ENCODE results near the gene GUCY1A2.

The GUCY1A2 gene

DNA sequence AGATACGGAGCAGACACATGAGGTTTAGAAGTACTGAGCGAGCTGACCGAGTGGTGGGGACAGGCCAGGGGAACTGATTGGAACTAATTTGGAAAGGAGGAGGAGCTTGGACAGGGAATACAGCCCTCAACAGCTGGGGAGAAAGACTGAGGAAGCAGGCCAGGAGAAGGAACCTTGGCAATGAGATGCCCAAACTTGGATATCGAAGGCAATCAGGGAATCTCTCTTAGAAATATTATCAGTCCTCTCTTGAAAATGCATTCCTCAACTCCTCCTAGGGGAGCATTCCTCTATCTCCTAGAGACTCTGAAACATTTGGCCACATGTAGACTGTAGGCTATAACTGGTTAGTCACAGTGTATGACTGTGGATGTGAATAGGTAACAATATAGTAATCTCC, 284.6 kb downstream of the GUCY1A2 start:
- DNase-seq (ENCODE audit: low spot score) = no peak

DNA sequence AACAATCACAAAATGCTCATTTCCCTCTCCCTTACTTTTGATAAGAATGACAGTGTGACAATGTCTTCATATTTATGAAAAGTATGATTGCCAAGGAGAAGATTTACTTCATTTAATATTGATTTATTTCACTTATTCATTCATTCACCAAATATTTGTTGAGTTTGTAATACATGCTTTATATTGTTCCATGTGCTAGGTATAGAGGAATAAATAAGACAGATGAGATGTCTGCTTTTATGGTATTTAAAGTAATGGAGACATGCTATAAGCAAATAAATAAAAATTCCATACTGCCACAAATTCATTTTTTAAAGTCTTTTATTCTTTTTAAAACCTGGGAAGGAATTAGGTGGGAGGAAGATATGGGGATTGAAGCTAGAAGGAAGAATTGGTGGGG, 289.4 kb downstream of the GUCY1A2 start:
- no peak for DNase-seq (ENCODE audit: low spot score)

GRCh38 chr11:106728379-106728778, 289.9 kb downstream of the GUCY1A2 start:
- DNase-seq (ENCODE audit: low spot score) = no peak

- DNase-seq (ENCODE audit: low spot score) = no peak
These were observed 291.0 kb downstream of the GUCY1A2 start for GRCh38 chr11:106727256-106727655.

GRCh38 chr11:106724293-106724892, 293.9 kb downstream of the GUCY1A2 start:
- DNase-seq (ENCODE audit: low spot score) = no peak

DNA sequence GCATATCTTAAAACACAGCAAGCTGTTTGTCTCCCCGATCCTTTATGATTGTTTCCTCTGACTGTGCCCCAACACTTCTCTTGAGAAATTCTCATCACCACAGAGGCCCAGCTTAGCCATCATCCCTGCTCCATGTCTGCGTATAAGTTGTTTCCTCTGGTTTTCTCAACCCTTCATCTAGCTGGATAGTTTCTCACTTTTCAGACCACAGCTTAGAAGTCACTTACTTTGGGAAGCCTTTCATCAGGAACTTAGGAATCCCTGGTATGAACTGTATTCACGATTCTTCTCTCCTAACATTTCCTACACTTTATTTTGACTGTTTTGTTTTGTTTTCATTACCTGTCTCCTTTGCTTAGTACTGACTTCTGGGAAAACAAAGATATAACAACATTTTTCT, 295.2 kb downstream of the GUCY1A2 start:
- no peak for DNase-seq (ENCODE audit: low spot score)

DNA sequence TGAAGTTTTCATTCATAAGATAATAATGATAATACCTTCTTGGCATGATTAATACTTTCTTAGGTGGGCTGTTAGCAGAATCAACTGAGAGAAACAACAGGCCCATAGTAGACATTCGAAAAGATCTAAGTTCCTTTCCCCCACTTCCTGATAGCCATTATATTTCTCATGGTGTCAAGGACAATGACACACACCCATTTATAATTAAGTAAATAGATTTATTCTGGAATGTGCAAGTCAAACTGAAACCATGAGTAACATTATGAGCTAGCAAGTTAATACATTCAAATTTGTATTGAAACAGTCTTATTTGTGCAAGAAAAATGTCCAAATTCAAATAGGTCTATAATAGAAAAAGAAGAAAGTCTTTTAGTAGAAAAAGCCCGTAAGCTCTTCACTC, 301.1 kb downstream of the GUCY1A2 start:
- no peak for DNase-seq (ENCODE audit: low spot score)

DNA sequence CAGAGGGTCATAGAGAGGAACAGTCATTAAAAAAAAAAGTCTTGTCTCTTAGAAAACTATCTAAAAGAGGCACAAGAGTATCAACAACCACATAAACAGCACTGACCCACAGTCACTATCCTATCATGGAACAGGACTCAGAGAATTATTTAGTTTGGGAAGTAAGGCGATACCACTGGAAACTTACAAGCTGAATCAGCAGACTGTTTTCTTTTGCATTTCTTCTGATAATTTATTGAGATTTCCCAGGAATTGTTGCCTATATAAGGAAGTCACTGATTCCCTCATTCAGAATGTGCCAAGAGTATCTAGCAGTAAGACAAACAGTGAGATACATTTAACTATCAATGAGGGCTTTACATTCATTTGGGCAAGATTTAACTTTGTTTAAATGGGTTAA, 304.1 kb downstream of the GUCY1A2 start:
- no peak for DNase-seq (ENCODE audit: low spot score)

DNA sequence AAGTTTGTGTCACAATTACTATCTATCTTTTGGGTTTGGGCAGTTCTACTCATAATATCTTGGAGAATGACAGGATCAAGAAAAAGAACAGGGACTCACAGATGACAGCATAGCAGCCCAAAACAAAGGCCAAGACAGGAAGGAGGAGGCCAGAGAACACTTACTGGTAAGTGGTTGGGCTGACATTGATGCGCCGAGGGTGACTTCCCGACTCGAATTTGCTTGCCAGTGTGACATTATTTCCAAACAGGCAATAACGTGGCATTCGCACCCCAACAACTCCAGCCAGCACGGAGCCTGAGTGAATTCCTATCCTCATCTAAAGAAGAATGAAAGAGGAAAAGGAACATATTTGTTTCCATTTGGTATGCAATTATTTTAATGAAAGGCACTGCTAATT, 309.9 kb downstream of the GUCY1A2 start:
- DNase-seq (ENCODE audit: low spot score) = no peak

DNA sequence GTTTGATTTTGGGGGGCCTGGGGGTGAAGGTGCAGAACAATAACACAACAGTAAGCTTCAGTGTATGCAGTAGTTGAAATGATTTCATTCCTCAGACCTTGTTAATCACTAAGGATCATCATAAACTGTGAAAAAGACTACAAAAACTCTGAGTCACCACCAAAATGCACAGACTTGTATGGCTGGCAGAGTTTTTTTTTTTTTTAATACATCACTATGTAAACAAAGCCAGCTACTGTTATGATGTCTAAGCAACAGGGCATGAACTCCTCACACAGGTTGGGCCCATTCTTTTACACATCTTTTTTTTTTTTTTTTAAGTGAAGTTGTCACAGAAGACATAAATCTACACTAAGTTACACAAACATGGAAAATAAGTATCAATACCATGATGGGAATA, 311.9 kb downstream of the GUCY1A2 start:
- DNase-seq (ENCODE audit: low spot score) = no peak

- DNase-seq (ENCODE audit: low spot score) = no peak
These were observed 315.5 kb downstream of the GUCY1A2 start for GRCh38 chr11:106702805-106703204.

GRCh38 chr11:106697058-106697457, 321.2 kb downstream of the GUCY1A2 start:
- no peak for DNase-seq (ENCODE audit: low spot score)

DNA sequence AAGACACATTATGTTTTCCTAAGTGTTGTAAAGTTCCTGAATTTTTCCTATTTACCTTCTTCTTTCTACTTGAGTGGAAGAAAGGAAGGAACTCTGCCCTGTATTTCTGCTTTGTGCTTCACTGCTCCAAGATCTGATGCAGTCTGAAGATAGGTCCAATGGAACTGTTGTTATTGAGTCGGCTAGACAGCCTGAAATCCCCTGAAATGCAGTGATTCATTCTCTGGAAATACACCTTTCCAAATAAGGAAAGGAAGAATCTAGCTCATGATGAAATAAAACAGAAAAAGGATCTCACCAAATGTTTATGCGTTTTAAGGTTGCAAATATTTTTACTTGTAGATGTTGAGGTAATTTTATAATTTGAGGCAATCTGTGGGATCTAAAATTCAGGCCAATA, 322.8 kb downstream of the GUCY1A2 start:
- DNase-seq (ENCODE audit: low spot score) = no peak

- no peak for DNase-seq (ENCODE audit: low spot score)
These were observed 323.8 kb downstream of the GUCY1A2 start for GRCh38 chr11:106694501-106694900.

DNA sequence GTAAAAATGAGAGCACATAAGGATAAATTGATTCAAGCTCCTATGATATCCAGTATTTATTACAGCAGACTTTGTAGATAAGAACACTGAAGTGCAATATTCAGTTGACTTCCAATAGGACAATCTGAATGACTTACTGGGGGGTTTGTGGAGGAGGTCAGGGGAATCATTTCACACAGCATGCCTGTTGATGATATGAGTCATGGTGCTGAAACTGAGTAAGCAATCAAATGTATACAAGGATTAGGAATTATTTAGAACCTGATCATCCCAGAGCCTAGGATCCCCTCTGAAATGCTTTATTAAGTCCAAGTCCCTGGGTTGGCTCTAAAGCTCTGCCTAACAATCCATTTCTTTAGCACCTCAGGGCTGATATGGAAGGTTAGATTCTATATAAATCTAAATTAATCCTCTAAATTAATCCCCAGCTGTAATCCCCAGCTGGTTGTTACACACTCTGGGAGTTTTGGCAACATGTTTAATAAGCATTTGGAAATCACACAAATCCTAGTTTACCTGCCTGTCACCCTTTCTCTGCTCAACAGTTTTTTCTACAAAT, 326.4 kb downstream of the GUCY1A2 start:
- no peak for DNase-seq (ENCODE audit: low spot score)

DNA sequence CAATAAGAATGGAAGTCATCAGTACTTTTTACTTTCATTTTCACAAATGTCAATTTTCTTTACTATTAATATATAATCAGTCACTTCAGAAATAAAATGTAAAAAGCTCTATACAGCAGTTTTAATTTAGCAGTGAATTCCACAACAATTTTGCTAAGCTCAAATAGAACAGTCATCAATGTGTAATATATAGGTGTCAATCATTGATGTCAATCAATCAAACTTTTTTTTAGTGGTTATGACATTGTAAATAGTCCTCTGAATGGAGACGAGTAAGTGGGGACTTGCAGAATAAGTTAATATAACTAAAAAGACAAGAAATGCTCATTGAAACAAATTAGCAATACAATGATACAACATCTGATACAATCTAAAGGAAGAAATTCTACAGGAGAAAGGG, 327.4 kb downstream of the GUCY1A2 start:
- DNase-seq (ENCODE audit: low spot score) = no peak

GRCh38 chr11:106684944-106685343, 333.3 kb downstream of the GUCY1A2 start:
- DNase-seq (ENCODE audit: low spot score) = no peak

DNA sequence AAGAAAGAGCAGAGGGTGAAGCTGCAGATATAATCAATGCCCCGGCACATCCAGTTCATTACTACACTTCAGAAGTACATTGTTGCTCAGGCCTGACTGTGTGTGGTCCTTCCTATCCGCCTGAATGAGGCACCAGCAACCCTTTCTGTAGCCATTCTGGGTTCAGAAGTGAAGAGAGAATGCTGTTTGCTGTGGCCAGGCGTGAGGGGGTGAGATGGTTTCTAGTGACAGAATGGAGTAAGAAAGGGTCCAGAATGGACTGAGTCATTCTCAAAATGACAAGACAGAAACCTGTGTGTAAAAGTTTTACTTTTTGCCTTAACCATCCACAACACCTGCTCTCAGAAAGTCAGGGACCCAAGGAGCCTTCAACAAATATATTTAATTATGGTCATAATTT, 334.8 kb downstream of the GUCY1A2 start:
- no peak for DNase-seq (ENCODE audit: low spot score)

- no peak for DNase-seq (ENCODE audit: low spot score)
These were observed 336.8 kb downstream of the GUCY1A2 start for GRCh38 chr11:106681435-106681834.

- DNase-seq (ENCODE audit: low spot score) = no peak
These were observed 338.7 kb downstream of the GUCY1A2 start for GRCh38 chr11:106679581-106679980.

DNA sequence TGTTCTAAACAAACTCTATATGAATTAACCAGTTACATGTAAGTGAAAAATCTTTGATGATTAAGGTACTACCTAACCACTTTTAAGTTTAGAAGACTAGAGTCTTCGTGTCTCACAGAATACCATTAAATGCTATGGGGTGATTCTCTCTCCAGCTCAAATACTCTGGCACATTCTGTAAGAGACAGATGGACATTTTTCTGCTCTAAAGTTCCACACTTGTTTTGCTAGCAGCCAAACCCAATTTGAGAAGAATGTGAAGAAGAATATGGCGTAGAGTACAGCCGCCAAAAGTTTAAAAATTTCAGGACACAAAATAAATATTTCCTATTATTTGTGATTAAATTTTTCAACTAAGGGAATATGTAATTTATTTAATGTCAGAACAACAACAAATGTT, 339.1 kb downstream of the GUCY1A2 start:
- no peak for DNase-seq (ENCODE audit: low spot score)

GRCh38 chr11:106670069-106670468, 348.2 kb downstream of the GUCY1A2 start:
- DNase-seq (ENCODE audit: low spot score) = no peak

- DNase-seq (ENCODE audit: low spot score) = no peak
These were observed 350.1 kb downstream of the GUCY1A2 start for GRCh38 chr11:106668147-106668546.

DNA sequence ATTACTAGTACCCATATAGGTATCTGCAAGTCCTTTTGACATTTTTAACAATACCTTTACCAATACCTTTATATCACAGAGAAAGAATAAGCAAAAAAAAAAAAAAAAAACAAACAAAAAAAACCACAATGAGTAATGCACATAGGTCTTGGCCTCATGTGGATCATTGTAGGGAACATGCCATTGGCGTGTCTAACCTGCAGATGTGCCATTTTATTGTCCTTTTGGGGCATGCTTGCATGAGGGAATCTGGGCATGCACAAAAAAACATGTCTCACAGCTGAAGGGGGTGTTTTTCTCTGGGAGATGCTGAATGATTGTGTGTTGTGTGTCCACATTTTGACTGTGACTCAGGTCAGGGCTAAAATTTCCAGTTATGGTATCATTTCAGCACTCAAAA, 361.6 kb downstream of the GUCY1A2 start:
- no peak for DNase-seq (ENCODE audit: low spot score)
